OCI-LY7 (cell line): ENCODE measurements around the gene TXNDC17. TPM values are rescaled to one million over a fixed set of nuclear protein-coding genes. Genes with fewer than 3 reads are reported as not detected.
"Not testable (repeated sequence)": the region's sequence is repeated elsewhere in the genome, so short reads cannot be mapped to it uniquely, and the experiment has no call there.

Experiments used
- BruUV-seq: library from RNA; stranded (reverse); fragments of 400-500 nt; replicated peaks from 2 replicates; lab custom pipeline; 2021; lab: Mats Ljungman, UMichigan
- CTCF ChIA-PET: fragments of 300-600 bp; sonication (Branson Sonifier 250); formaldehyde crosslinking; loops from one replicate; lab custom pipeline; 2022; ENCODE audit warnings: antibody characterized with exemption; ENCODE audit not compliant: unreplicated experiment; lab: Charles Lee
- POLR2A ChIA-PET: fragments of 300-600 bp; sonication (Branson Sonifier 250); formaldehyde crosslinking; loops from one replicate; lab custom pipeline; 2022; ENCODE audit warnings: antibody characterized with exemption; lab: Charles Lee
- DNase-seq: peaks from one replicate; pipeline ENCODE4 v3.0.0-alpha.2; 2015; ENCODE audit warnings: low spot score
- H2AFZ ChIP-seq: fragments of 200-600 bp; sonication (generic), shearing (Covaris generic); 2 replicates; pipeline ENCODE4 v1.6.1; 2014; ENCODE audit warnings: mild to moderate bottlenecking, antibody characterized with exemption, low read length, moderate library complexity
- H3K27ac ChIP-seq: fragments of 200-600 bp; sonication (generic); 2 replicates; pipeline ENCODE4 v1.5.1; 2014; ENCODE audit warnings: mixed run types, low read depth, mild to moderate bottlenecking, moderate library complexity, low read length, inconsistent platforms; ENCODE audit not compliant: poor library complexity, severe bottlenecking
- H3K36me3 ChIP-seq: fragments of 200-600 bp; sonication (generic); 2 replicates; pipeline ENCODE4 v1.6.1; 2014; ENCODE audit warnings: mild to moderate bottlenecking, antibody characterized with exemption, low read length, moderate library complexity, mixed read lengths; ENCODE audit not compliant: insufficient read depth
- H3K4me1 ChIP-seq: fragments of 200-600 bp; sonication (generic); 2 replicates; pipeline ENCODE4 v1.5.1; 2014; ENCODE audit warnings: mild to moderate bottlenecking, low read length; ENCODE audit not compliant: insufficient read depth, poor library complexity, severe bottlenecking
- H3K4me2 ChIP-seq: fragments of 200-600 bp; sonication (generic); 2 replicates; pipeline ENCODE4 v1.6.1; 2014; ENCODE audit warnings: mild to moderate bottlenecking, low read length
- H3K4me3 ChIP-seq: fragments of 200-600 bp; sonication (generic); 2 replicates; pipeline ENCODE4 v1.5.1; 2014; ENCODE audit warnings: mild to moderate bottlenecking, low read depth, low read length; ENCODE audit not compliant: poor library complexity, severe bottlenecking
- H3K79me2 ChIP-seq: fragments of 200-600 bp; sonication (generic); 2 replicates; pipeline ENCODE4 v1.6.1; 2016; ENCODE audit warnings: low read depth, mild to moderate bottlenecking, low read length, moderate library complexity, mixed read lengths; ENCODE audit not compliant: insufficient read depth
- H3K9me2 ChIP-seq: fragments of 200-600 bp; sonication (generic); 2 replicates; pipeline ENCODE4 v1.6.1; 2016; ENCODE audit warnings: mild to moderate bottlenecking, low read length, mixed read lengths; ENCODE audit not compliant: insufficient read depth
- H3K9me3 ChIP-seq: fragments of 200-600 bp; sonication (generic); 2 replicates; pipeline ENCODE4 v1.6.1; 2014; ENCODE audit warnings: mild to moderate bottlenecking, mixed run types, low read length, mixed read lengths
- H4K20me1 ChIP-seq: fragments of 200-600 bp; sonication (generic); 2 replicates; pipeline ENCODE4 v1.6.1; 2014; ENCODE audit warnings: mild to moderate bottlenecking, antibody characterized with exemption, low read length, moderate library complexity, mixed read lengths; ENCODE audit not compliant: insufficient read depth
- EZH2phosphoT487 ChIP-seq: fragments of 200-600 bp; sonication (generic); IDR thresholded peaks from 2 replicates; pipeline ENCODE4 v1.6.1; 2018; ENCODE audit warnings: low read depth, borderline replicate concordance, mild to moderate bottlenecking, mixed run types, antibody characterized with exemption, low read length, moderate library complexity, mixed read lengths
- intact Hi-C: fragments of 100-400 bp; cut with micrococcal nuclease; formaldehyde crosslinking; loops from one replicate; pipeline ENCODE4 v1.10.0; 2022; ENCODE audit not compliant: unreplicated experiment
- total RNA-seq, 2 experiments: library from RNA; depleted of rRNA in 1 of 2; stranded (reverse); fragments of >200 nt in 1 of 2; shearing (Covaris generic) in 1 of 2; gene quantifications; 2 replicates each; pipeline ENCODE4 v1.2.3, GENCODE V29; 2014 to 2022
- TF ChIP-seq, protein P1 (sequence below): fragments of 200-600 bp; sonication (generic); conservative IDR thresholded peaks from 2 replicates; pipeline ENCODE4 v1.5.1; 2014; ENCODE audit warnings: mild to moderate bottlenecking, antibody characterized with exemption, low read length, moderate library complexity, mixed read lengths

TXNDC17 gene
- total RNA-seq, 2 experiments from 2014 or later: 63.7 to 81.4 TPM

DNA sequence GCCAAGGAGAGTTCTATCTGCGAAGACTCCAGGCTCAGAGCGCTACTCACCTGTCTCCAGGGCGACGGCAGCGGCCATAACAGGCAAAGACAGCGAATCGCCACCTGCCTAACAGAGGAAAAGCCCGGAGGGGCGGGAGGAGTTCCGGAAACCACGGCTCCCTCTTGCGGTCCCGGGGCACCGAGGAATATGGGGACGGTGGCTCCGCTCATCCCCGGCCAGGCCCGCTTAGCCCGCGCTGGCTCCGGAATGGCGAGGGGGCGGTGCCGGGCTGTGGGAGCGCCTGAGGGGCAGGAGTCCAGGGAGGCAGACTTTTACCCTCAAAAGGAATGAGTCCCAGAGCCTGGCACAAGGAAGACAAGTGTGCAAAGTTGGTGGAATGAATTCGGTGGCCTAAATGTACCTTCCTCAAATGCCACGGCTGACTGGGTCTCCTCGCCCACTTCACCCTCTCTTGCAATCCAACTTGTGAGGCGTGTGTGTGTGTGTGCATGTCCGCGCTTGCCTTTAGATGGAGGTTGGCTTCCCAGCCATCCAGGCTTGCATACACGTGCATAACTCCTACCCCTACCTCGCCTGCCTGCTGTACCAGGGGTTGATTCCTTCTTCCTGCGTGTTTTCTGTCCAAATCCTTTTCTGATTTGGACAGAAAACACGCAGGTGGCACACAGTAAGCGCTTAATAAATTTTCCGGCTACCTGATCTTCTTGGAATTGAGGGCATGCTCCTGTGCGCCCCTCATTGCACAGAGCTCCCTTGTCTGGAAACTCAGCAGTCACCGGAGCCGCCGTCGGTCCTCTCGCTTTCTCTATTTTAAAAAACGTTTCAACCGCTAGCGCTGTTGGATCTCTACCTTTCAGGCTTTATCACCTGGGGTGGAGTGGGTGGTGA lies 14.2 kb downstream of the TXNDC17 start:
- no TSS peak for BruUV-seq
- Histone ChIP-seq H4K20me1 (peaks cover 4% of the 10 kb centered on the region; the same call in 1 of the 2 replicates), H3K4me3 (no peak overlapping the region), H3K9me3 (no peaks in the 10 kb centered on the region), H3K79me2 (peaks cover 6% of the 10 kb centered on the region), H3K4me1 (peaks cover 36% of the 10 kb centered on the region), H2AFZ (no peak overlapping the region), H3K27ac (no peak overlapping the region), H3K4me2 (peak overlapping the region; percentile 44; the same call in 1 of the 2 replicates), H3K9me2 (no peaks in the 10 kb centered on the region), H3K36me3 (peaks cover 12% of the 10 kb centered on the region)
- no peak for DNase-seq
- no peak for TF ChIP-seq EZH2phosphoT487
- TF ChIP-seq, protein P1, sequence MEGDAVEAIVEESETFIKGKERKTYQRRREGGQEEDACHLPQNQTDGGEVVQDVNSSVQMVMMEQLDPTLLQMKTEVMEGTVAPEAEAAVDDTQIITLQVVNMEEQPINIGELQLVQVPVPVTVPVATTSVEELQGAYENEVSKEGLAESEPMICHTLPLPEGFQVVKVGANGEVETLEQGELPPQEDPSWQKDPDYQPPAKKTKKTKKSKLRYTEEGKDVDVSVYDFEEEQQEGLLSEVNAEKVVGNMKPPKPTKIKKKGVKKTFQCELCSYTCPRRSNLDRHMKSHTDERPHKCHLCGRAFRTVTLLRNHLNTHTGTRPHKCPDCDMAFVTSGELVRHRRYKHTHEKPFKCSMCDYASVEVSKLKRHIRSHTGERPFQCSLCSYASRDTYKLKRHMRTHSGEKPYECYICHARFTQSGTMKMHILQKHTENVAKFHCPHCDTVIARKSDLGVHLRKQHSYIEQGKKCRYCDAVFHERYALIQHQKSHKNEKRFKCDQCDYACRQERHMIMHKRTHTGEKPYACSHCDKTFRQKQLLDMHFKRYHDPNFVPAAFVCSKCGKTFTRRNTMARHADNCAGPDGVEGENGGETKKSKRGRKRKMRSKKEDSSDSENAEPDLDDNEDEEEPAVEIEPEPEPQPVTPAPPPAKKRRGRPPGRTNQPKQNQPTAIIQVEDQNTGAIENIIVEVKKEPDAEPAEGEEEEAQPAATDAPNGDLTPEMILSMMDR: no peak
- intact Hi-C loops: no loop called here
- ChIA-PET POLR2A (no interaction called here), CTCF (no interaction called here)

DNA sequence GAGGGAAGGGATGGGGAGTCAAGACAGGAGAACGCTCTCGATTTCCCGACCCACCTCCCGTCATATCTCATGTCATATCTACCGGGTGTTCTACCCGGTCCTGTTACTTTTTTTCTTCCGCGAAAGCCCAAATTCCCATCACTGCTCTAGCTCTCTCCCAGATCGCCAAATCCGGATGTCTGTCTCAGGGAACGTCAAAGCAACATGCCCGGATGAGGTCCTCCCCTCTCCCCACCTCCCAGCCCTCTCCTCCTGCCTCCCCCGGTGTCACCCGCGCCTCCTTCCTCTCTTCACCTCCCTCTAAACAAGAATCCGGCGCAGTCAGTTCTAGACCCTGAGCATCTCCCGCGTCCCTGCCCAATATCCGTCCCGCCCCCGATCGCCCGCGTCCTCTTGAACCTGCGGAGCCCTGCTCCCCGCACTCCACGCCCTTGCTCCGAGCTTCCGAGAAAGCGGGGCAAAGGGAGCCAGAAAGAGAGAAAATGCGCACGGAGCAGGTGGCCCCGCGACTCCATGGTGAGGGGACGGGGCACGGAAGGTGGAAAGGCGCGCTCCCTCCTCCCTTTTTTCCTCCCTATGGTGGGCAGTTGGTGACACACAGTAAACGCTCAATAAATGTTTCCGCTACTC lies 15.0 kb downstream of the TXNDC17 start:
- H4K20me1 ChIP-seq, H3K79me2 ChIP-seq, H2AFZ ChIP-seq, POLR2A ChIA-PET, H3K9me3 ChIP-seq, intact Hi-C loops, CTCF ChIA-PET, DNase-seq, BruUV-seq, H3K27ac ChIP-seq, H3K9me2 ChIP-seq: not testable (repeated sequence)
- peaks cover 14% of the 10 kb centered on the region for H3K36me3 ChIP-seq
- H3K4me1 ChIP-seq: peaks cover 41% of the 10 kb centered on the region
- H3K4me2 ChIP-seq: peak overlapping the region; percentile 44; the same call in 1 of the 2 replicates
- peak overlapping the region; percentile 81 for H3K4me3 ChIP-seq

DNA sequence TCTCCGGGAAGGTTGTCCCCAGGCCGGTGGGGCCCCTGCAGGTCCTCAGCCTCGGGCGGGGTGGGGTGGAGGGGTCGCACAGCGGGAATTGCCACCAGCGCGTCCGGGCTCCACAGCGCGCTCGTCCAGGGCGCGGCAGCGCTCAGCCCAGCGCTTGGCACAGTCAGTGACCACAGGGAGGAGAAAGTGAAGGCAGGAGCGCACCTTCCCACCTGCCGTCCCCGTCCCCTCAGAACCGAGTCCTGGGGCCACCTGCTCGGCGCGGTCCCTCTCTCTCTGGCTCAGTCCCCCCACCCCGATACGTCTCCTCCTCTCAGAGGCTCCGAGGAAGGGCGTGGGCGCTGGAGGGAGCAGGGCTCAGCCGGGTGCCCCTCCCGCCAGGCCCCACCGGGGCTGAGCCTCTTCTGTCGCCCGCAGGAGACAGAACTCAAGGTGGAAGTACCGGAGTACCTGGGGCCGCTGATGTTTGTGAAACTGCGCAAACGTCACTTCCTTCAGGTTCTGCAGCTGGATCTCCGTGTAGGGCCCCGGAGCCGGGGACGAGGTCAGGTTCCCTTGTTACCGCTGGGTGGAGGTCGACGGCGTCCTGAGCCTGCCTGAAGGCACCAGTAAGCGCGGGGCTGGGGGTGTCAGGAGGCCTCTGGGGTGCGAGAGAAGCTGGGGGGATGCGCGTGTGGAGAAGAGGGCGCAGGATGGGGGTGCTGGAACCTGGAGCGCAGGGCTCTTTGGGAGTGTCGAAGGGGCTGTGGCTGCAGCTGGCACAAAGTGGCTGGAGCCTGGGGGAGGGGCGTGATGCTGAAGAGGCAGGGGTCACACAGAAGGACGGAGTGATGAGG lies 16.2 kb downstream of the TXNDC17 start:
- peak overlapping the region; percentile 84 for H3K4me2 ChIP-seq
- BruUV-seq, intact Hi-C loops, H3K79me2 ChIP-seq, H3K9me2 ChIP-seq, H4K20me1 ChIP-seq, H3K9me3 ChIP-seq, POLR2A ChIA-PET: not testable (repeated sequence)
- CTCF ChIA-PET: interaction anchor here (0.5 kb wide), 1 partner anchor 774 kb away, joined by 3 read pairs; no protein-coding TSS in a partner anchor
- peaks cover 14% of the 10 kb centered on the region for H3K36me3 ChIP-seq
- peak overlapping the region; percentile 59; the same call in 1 of the 2 replicates for H2AFZ ChIP-seq
- H3K4me3 ChIP-seq: peak overlapping the region; percentile 81
- TF ChIP-seq, protein P1: peak; percentile 33; the same call in 1 of the 2 replicates
- peak; percentile 84 for DNase-seq
- peak overlapping the region; percentile 52 for H3K27ac ChIP-seq
- H3K4me1 ChIP-seq: peaks cover 47% of the 10 kb centered on the region
